BLaER1 (cell line): Measurements from ENCODE around the gene PBX1.

Experiments
- H3K27ac ChIP-seq: shearing (Covaris generic); formaldehyde crosslinking; 2 replicates; pipeline ENCODE4 v1.8.1; 2022
- H3K27me3 ChIP-seq: shearing (Covaris generic); formaldehyde crosslinking; 2 replicates; pipeline ENCODE4 v1.8.1; 2022
- H3K36me3 ChIP-seq: shearing (Covaris generic); formaldehyde crosslinking; 2 replicates; pipeline ENCODE4 v1.8.1; 2022
- H3K4me1 ChIP-seq: shearing (Covaris generic); formaldehyde crosslinking; 2 replicates; pipeline ENCODE4 v1.8.1; 2022
- H3K4me2 ChIP-seq: shearing (Covaris generic); formaldehyde crosslinking; 2 replicates; pipeline ENCODE4 v1.8.1; 2022
- H3K4me3 ChIP-seq: shearing (Covaris generic); formaldehyde crosslinking; 2 replicates; pipeline ENCODE4 v1.8.1; 2022
- H3K9ac ChIP-seq: shearing (Covaris generic); formaldehyde crosslinking; 2 replicates; pipeline ENCODE4 v1.8.1; 2022
- H3K9me3 ChIP-seq: shearing (Covaris generic); formaldehyde crosslinking; 2 replicates; pipeline ENCODE4 v1.8.1; 2022
- H4K20me1 ChIP-seq: shearing (Covaris generic); formaldehyde crosslinking; 2 replicates; pipeline ENCODE4 v1.8.1; 2022
- Cebpa-rat ChIP-seq: shearing (Covaris generic); IDR thresholded peaks from 2 replicates; pipeline ENCODE4 v1.8.1; 2022

The PBX1 gene

GRCh38 chr1:164671966-164672571, 113.1 kb downstream of the PBX1 start:
- Histone ChIP-seq H3K4me1 (no peaks in the 10 kb centered on the region), H3K9me3 (peaks cover 8% of the 10 kb centered on the region; the same call in 1 of the 2 replicates), H3K9ac (no peak overlapping the region), H3K27ac (no peak overlapping the region), H3K27me3 (no peaks in the 10 kb centered on the region), H4K20me1 (no peaks in the 10 kb centered on the region), H3K4me3 (no peak overlapping the region), H3K4me2 (no peak overlapping the region), H3K36me3 (no peaks in the 10 kb centered on the region)
- no peak for TF ChIP-seq Cebpa-rat

DNA sequence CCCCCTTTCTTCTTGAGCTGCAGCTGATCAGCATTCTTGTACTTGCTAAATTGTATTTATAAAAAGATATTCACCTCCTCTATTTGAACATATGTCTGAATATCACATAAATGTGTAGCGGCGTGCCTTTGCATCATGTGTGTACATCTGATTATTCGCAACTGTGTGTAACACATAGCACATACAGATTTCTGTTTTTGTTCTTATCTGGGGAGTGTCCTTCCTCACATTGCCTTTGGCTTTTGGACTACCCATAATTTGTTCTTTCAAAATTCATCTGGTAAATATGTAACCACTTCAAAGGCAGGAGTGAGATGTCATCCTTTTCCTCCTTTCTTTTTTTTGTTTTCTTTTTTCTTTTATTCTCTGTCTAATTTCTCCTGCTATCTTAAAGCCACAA, 113.6 kb downstream of the PBX1 start:
- H3K36me3 ChIP-seq: no peaks in the 10 kb centered on the region
- H3K9me3 ChIP-seq: peaks cover 8% of the 10 kb centered on the region; the same call in 1 of the 2 replicates
- no peaks in the 10 kb centered on the region for H3K27me3 ChIP-seq
- H3K4me1 ChIP-seq: no peaks in the 10 kb centered on the region
- H3K9ac ChIP-seq: no peak overlapping the region
- H3K4me3 ChIP-seq: no peak overlapping the region
- no peak for TF ChIP-seq Cebpa-rat
- H4K20me1 ChIP-seq: no peaks in the 10 kb centered on the region
- H3K27ac ChIP-seq: no peak overlapping the region
- no peak overlapping the region for H3K4me2 ChIP-seq

- Histone ChIP-seq H4K20me1 (no peaks in the 10 kb centered on the region), H3K4me2 (no peak overlapping the region), H3K4me3 (no peak overlapping the region), H3K27me3 (no peaks in the 10 kb centered on the region), H3K9ac (no peak overlapping the region), H3K27ac (no peak overlapping the region), H3K36me3 (no peaks in the 10 kb centered on the region), H3K4me1 (no peaks in the 10 kb centered on the region), H3K9me3 (peaks cover 8% of the 10 kb centered on the region; the same call in 1 of the 2 replicates)
- no peak for TF ChIP-seq Cebpa-rat
Observed at GRCh38 chr1:164673584-164674214, 114.7 kb downstream of the PBX1 start.

DNA sequence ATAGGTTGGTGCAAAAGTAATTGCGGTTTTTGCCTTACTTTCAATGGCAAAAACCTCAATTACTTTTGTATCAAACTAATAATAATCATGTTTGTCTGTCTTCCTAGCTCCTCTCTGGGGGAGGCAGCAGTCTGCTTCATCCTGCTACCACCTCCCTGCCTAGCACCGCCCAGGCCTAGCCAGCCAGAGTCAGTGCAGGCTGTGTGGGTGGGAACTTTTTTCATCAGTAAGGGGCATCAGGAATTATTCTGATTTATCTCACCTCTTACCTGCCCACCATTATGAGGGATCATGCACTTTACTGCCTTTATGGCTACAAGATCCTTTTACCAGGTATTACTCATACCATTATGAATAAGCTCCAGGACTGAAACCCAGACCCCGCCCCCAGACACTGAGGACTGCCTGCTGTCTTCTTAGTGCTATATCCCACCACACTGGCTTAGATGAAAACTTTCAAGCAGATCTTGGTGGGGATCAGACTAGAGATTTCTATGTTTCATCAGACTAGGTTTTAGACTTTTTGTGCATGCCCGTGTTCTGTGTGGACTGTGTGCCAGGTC, 116.4 kb downstream of the PBX1 start:
- Histone ChIP-seq H3K4me3 (no peak overlapping the region), H3K4me1 (no peaks in the 10 kb centered on the region), H3K9ac (no peak overlapping the region), H3K27me3 (no peaks in the 10 kb centered on the region), H3K27ac (no peak overlapping the region), H4K20me1 (no peaks in the 10 kb centered on the region), H3K36me3 (no peaks in the 10 kb centered on the region), H3K4me2 (no peak overlapping the region), H3K9me3 (no peaks in the 10 kb centered on the region)
- TF ChIP-seq Cebpa-rat: no peak

- Histone ChIP-seq H3K4me3 (no peak overlapping the region), H3K9me3 (no peaks in the 10 kb centered on the region), H4K20me1 (no peaks in the 10 kb centered on the region), H3K4me1 (no peaks in the 10 kb centered on the region), H3K9ac (no peak overlapping the region), H3K27me3 (no peaks in the 10 kb centered on the region), H3K4me2 (no peak overlapping the region), H3K36me3 (no peaks in the 10 kb centered on the region), H3K27ac (no peak overlapping the region)
- TF ChIP-seq Cebpa-rat: no peak
Observed at GRCh38 chr1:164678136-164678700, 119.2 kb downstream of the PBX1 start.

GRCh38 chr1:164682570-164682969, 123.6 kb downstream of the PBX1 start:
- TF ChIP-seq Cebpa-rat: no peak

GRCh38 chr1:164683235-164683634, 124.3 kb downstream of the PBX1 start:
- H4K20me1 ChIP-seq: no peaks in the 10 kb centered on the region
- H3K27ac ChIP-seq: no peak overlapping the region
- no peaks in the 10 kb centered on the region for H3K9me3 ChIP-seq
- H3K4me3 ChIP-seq: no peak overlapping the region
- no peaks in the 10 kb centered on the region for H3K27me3 ChIP-seq
- H3K4me2 ChIP-seq: no peak overlapping the region
- H3K4me1 ChIP-seq: peaks cover 10% of the 10 kb centered on the region; the same call in 1 of the 2 replicates
- H3K9ac ChIP-seq: no peak overlapping the region
- TF ChIP-seq Cebpa-rat: no peak
- no peaks in the 10 kb centered on the region for H3K36me3 ChIP-seq

More at GRCh38 chr1:164682570-164682969, 123.6 kb downstream of the PBX1 start:
- no peak overlapping the region for H3K9ac ChIP-seq
- H3K27me3 ChIP-seq: no peaks in the 10 kb centered on the region
- H3K27ac ChIP-seq: no peak overlapping the region
- no peak overlapping the region for H3K4me2 ChIP-seq
- no peaks in the 10 kb centered on the region for H4K20me1 ChIP-seq
- no peaks in the 10 kb centered on the region for H3K36me3 ChIP-seq
- H3K9me3 ChIP-seq: no peaks in the 10 kb centered on the region
- no peak overlapping the region for H3K4me3 ChIP-seq
- H3K4me1 ChIP-seq: peaks cover 10% of the 10 kb centered on the region; the same call in 1 of the 2 replicates

- no peak for TF ChIP-seq Cebpa-rat
- H4K20me1 ChIP-seq: no peaks in the 10 kb centered on the region
- no peak overlapping the region for H3K27ac ChIP-seq
- H3K4me3 ChIP-seq: no peak overlapping the region
- H3K4me1 ChIP-seq: peaks cover 10% of the 10 kb centered on the region; the same call in 1 of the 2 replicates
- 0 out of 2 replicates have a peak overlapping the region, but pooled peaks have one; percentile 6 for H3K4me2 ChIP-seq
- H3K9me3 ChIP-seq: no peaks in the 10 kb centered on the region
- no peaks in the 10 kb centered on the region for H3K36me3 ChIP-seq
- no peaks in the 10 kb centered on the region for H3K27me3 ChIP-seq
- no peak overlapping the region for H3K9ac ChIP-seq
Observed at GRCh38 chr1:164685266-164686035, 126.5 kb downstream of the PBX1 start.

DNA sequence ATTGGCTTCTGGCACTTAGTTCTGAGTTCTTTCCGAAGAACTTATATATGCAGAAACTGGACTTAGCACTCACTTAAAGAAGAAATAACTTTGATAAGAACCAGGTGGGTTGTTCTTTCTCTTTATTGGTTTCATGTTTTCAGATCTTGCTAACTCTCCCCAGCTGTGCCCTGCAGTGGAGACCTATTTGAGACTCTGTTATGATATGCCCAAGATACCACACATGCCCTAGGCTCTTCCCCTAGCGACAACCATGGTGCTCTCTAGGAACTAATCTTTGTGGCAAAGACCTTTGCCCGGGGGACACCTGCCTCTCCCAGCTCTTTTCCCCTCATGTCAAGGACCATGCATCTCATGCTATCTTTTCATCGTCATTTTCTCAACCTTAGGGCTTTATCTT, 128.8 kb downstream of the PBX1 start:
- no peak overlapping the region for H3K9ac ChIP-seq
- no peak overlapping the region for H3K4me3 ChIP-seq
- no peaks in the 10 kb centered on the region for H4K20me1 ChIP-seq
- H3K4me2 ChIP-seq: no peak overlapping the region
- H3K9me3 ChIP-seq: no peaks in the 10 kb centered on the region
- no peak overlapping the region for H3K27ac ChIP-seq
- no peak for TF ChIP-seq Cebpa-rat
- peaks cover 10% of the 10 kb centered on the region; the same call in 1 of the 2 replicates for H3K4me1 ChIP-seq
- no peaks in the 10 kb centered on the region for H3K27me3 ChIP-seq
- H3K36me3 ChIP-seq: no peaks in the 10 kb centered on the region
